Hepatocyte (in vitro differentiated cells): ENCODE data around the gene CAMKMT. TPM values are rescaled to one million over a fixed set of nuclear protein-coding genes. Genes with fewer than 3 reads are reported as not detected.

Experiments
- DNase-seq: peaks from one replicate; pipeline ENCODE4 v3.0.0-alpha.2; 2016; ENCODE audit warnings: low spot score
- H2AFZ ChIP-seq: fragments of 200-600 bp; sonication (generic); 2 replicates; pipeline ENCODE4 v1.6.0; 2016; ENCODE audit warnings: antibody characterized with exemption, mild to moderate bottlenecking
- H3K27ac ChIP-seq: fragments of 200-600 bp; sonication (generic); 2 replicates; pipeline ENCODE4 v1.5.1; 2016; ENCODE audit warnings: mild to moderate bottlenecking
- H3K27me3 ChIP-seq: fragments of 200-600 bp; sonication (generic); 2 replicates; pipeline ENCODE4 v1.6.1; 2016
- H3K36me3 ChIP-seq: fragments of 200-600 bp; sonication (generic); replicated peaks from 2 replicates; pipeline ENCODE4 v1.5.1; 2016; ENCODE audit warnings: low read depth; ENCODE audit not compliant: insufficient read depth
- H3K4me1 ChIP-seq: fragments of 200-600 bp; sonication (generic); 2 replicates; pipeline ENCODE4 v1.5.1; 2016; ENCODE audit warnings: mild to moderate bottlenecking, moderate library complexity; ENCODE audit not compliant: insufficient read depth
- H3K4me2 ChIP-seq: fragments of 200-600 bp; sonication (generic); 2 replicates; pipeline ENCODE4 v1.6.0; 2016
- H3K4me3 ChIP-seq: fragments of 200-600 bp; sonication (generic); 2 replicates; pipeline ENCODE4 v1.5.1; 2016; ENCODE audit warnings: mild to moderate bottlenecking
- H3K79me2 ChIP-seq: fragments of 200-600 bp; sonication (generic); 2 replicates; pipeline ENCODE4 v1.6.0; 2017; ENCODE audit warnings: mild to moderate bottlenecking
- H3K9me2 ChIP-seq: fragments of 200-600 bp; sonication (generic); replicated peaks from 2 replicates; pipeline ENCODE4 v1.6.0; 2017; ENCODE audit warnings: mild to moderate bottlenecking; ENCODE audit not compliant: insufficient read depth
- H3K9me3 ChIP-seq: fragments of 200-600 bp; sonication (generic); 2 replicates; pipeline ENCODE4 v1.5.1; 2016; ENCODE audit warnings: low read depth, mild to moderate bottlenecking
- H4K20me1 ChIP-seq: fragments of 200-600 bp; sonication (generic); 2 replicates; pipeline ENCODE4 v1.6.0; 2016; ENCODE audit warnings: mild to moderate bottlenecking; ENCODE audit not compliant: insufficient read depth, poor library complexity, severe bottlenecking
- EZH2 ChIP-seq: fragments of 200-600 bp; sonication (generic); IDR thresholded peaks from 2 replicates; pipeline ENCODE4 v1.6.1; 2016; ENCODE audit warnings: antibody characterized with exemption, mild to moderate bottlenecking, borderline replicate concordance
- EZH2phosphoT487 ChIP-seq: fragments of 200-600 bp; sonication (generic); IDR thresholded peaks from one replicate; pipeline ENCODE4 v1.6.1; 2018; ENCODE audit warnings: antibody characterized with exemption, mild to moderate bottlenecking, low read depth, moderate library complexity; ENCODE audit not compliant: unreplicated experiment, severe bottlenecking
- WGBS: methylation state at CpG from one replicate; pipeline ENCODE4 v1.1.6; 2016; ENCODE audit warnings: low lambda C conversion rate; ENCODE audit errors: missing lambda C conversion rate; 5-methylcytosine and 5-hydroxymethylcytosine counted together
- polyA plus RNA-seq: library from polyadenylated mRNA; unstranded; fragments of >200 nt; fragmentation: Nextera tagmentation; extraction: Ambion mirVana; gene quantifications from 2 replicates; pipeline ENCODE4 v1.2.1, GENCODE V29; 2016
- total RNA-seq: library from RNA; depleted of rRNA; stranded (reverse); fragments of >200 nt; gene quantifications from 2 replicates; pipeline ENCODE4 v1.2.3, GENCODE V29; 2014
- TF ChIP-seq, protein P1 (sequence below): fragments of 200-600 bp; sonication (generic); IDR thresholded peaks from 2 replicates; pipeline ENCODE4 v1.5.1; 2016; ENCODE audit warnings: antibody characterized with exemption, mild to moderate bottlenecking; ENCODE audit not compliant: poor library complexity

CAMKMT gene
- total and polyA plus RNA-seq, 2 experiments from 2014 or later: 10.3 to 12.7 TPM

DNA sequence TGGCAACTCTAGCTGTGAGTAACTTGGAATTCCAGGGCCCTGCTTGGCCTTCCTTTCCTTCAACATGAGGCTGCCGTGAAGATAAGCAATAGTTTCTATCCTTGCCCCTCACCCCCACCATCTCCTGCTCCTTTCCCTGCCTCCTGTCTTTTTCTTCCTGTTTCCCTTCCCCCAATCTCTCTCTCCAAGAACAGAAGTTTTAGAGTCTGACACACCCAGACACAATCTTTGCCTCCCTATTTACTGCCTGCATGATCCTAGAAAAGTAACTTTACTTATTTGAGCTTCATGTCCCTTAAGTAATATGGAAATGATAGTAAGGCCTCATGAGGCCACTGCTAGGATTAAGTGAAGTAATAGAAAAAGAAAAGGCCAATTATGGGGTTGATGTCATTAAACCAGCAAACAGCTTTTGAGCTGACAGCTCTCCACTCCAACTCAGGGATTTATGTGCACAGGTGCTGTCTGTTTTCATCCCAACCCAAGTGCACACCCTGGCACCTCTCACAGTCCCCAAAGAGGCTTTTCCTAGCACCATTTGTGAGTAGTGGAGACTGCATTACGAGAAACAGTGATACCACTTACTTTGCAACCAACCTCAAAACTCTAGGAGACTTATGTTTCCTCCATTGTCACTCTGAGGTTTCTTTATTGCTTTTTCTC lies 456.1 kb downstream of the CAMKMT start:
- no peak for DNase-seq
- TF ChIP-seq EZH2 (no peak), EZH2phosphoT487 (no peak)
- TF ChIP-seq, protein P1, sequence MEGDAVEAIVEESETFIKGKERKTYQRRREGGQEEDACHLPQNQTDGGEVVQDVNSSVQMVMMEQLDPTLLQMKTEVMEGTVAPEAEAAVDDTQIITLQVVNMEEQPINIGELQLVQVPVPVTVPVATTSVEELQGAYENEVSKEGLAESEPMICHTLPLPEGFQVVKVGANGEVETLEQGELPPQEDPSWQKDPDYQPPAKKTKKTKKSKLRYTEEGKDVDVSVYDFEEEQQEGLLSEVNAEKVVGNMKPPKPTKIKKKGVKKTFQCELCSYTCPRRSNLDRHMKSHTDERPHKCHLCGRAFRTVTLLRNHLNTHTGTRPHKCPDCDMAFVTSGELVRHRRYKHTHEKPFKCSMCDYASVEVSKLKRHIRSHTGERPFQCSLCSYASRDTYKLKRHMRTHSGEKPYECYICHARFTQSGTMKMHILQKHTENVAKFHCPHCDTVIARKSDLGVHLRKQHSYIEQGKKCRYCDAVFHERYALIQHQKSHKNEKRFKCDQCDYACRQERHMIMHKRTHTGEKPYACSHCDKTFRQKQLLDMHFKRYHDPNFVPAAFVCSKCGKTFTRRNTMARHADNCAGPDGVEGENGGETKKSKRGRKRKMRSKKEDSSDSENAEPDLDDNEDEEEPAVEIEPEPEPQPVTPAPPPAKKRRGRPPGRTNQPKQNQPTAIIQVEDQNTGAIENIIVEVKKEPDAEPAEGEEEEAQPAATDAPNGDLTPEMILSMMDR: no peak
- WGBS: 74% methylated on average over 2 of the region's 2 CpGs

DNA sequence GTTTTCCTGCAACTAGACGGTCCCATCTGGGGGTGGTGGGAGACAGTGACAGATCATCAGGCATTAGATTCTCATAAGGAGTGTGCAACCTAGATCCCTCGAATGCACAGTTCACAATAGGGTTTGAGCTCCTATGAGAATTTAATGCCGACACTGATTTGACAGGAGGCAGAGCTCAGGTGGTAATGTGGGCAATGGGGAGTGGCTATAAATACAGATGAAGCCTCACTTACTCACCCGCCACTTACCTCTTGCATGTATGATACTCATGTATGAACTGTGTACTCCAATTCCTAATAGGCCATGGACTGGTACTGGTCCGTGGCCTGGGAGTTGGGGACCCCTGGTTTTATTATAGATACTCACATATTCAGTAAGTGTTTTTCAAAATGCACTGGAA lies 457.3 kb downstream of the CAMKMT start:
- Histone ChIP-seq H3K4me3 (no peak overlapping the region), H3K27me3 (peaks cover 6% of the 10 kb centered on the region), H3K4me1 (no peaks in the 10 kb centered on the region), H2AFZ (no peak overlapping the region), H3K27ac (no peak overlapping the region), H3K9me3 (no peaks in the 10 kb centered on the region), H3K79me2 (no peaks in the 10 kb centered on the region), H4K20me1 (no peaks in the 10 kb centered on the region), H3K9me2 (no peaks in the 10 kb centered on the region), H3K36me3 (no peaks in the 10 kb centered on the region), H3K4me2 (no peak overlapping the region)
- TF ChIP-seq, protein P1: no peak
- no peak for TF ChIP-seq EZH2
- TF ChIP-seq EZH2phosphoT487: no peak
- 87% methylated on average over 5 of the region's 5 CpGs for WGBS
- DNase-seq: no peak

More for the DNA sequence above, 456.1 kb downstream of the CAMKMT start:
- H3K36me3 ChIP-seq: no peaks in the 10 kb centered on the region
- H4K20me1 ChIP-seq: no peaks in the 10 kb centered on the region
- no peak overlapping the region for H2AFZ ChIP-seq
- H3K27ac ChIP-seq: no peak overlapping the region
- H3K9me2 ChIP-seq: no peaks in the 10 kb centered on the region
- no peaks in the 10 kb centered on the region for H3K79me2 ChIP-seq
- no peaks in the 10 kb centered on the region for H3K9me3 ChIP-seq
- H3K4me3 ChIP-seq: no peak overlapping the region
- H3K27me3 ChIP-seq: peaks cover 18% of the 10 kb centered on the region
- no peak overlapping the region for H3K4me2 ChIP-seq
- H3K4me1 ChIP-seq: no peaks in the 10 kb centered on the region

DNA sequence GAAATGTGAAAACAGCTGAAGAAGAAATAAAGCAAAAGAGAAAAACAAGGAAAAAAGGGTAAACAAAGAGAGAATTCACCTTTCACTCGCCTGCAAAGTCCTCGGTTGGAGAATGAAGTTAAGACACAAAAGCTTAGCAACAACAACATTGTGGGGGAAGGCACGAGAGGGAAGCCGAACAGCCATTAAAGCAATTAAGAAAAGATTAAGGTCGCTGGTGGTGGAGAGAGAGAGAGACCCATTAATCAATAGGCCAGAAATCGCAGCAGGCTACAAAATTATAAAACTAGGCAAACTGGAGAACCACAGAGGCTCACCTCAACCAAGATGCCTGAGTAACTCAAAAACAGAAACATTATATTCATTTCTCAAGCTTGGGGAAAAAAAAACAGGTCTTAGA lies 459.8 kb downstream of the CAMKMT start:
- no peaks in the 10 kb centered on the region for H3K36me3 ChIP-seq
- no peaks in the 10 kb centered on the region for H3K27me3 ChIP-seq
- H3K4me2 ChIP-seq: no peak overlapping the region
- no peak for DNase-seq
- H4K20me1 ChIP-seq: no peaks in the 10 kb centered on the region
- H2AFZ ChIP-seq: no peak overlapping the region
- no peak overlapping the region for H3K4me3 ChIP-seq
- H3K79me2 ChIP-seq: no peaks in the 10 kb centered on the region
- WGBS: 60% methylated on average over 6 of the region's 6 CpGs
- TF ChIP-seq EZH2phosphoT487 (no peak), EZH2 (no peak)
- TF ChIP-seq, protein P1: no peak
- no peak overlapping the region for H3K27ac ChIP-seq
- H3K4me1 ChIP-seq: no peaks in the 10 kb centered on the region
- no peaks in the 10 kb centered on the region for H3K9me3 ChIP-seq
- no peaks in the 10 kb centered on the region for H3K9me2 ChIP-seq
